ENCODE data around the gene MAGOHB.
"Not testable (repeated sequence)": the region's sequence is repeated elsewhere in the genome, so short reads cannot be mapped to it uniquely, and the experiment has no call there.

MAGOHB gene

GRCh38 chr12:10613349-10614055 lies at the start of gene MAGOHB:
MAGOHB (minus strand) TSS chr12:10613609; CDS start chr12:10613532, 77 bp downstream.
- peak; percentile 100 for DNase-seq

DNA sequence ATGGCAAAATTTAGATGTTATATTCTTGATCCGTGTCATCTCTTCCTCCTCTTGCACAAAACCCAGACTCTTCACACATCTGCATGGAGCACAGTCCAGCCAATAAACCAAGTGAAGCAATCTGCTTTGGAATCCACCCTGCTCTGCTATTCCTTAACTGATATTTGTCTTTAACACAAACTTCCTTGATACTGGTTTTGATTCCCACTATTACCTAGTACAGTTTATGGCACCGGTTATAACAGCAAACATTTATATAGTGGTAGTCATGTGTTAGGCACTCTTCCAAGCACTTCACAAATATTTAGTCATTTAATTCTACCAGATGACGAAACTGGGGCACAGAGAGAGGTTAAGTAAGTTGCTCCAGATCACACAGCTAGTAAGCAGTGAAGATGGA lies 47.9 kb upstream of the MAGOHB start:
- no peak for DNase-seq

GRCh38 chr12:10654003-10654402 lies 40.6 kb upstream of the MAGOHB start:
- no peak for DNase-seq

- no peak for DNase-seq
Observed at GRCh38 chr12:10652192-10652591, 38.8 kb upstream of the MAGOHB start.

DNA sequence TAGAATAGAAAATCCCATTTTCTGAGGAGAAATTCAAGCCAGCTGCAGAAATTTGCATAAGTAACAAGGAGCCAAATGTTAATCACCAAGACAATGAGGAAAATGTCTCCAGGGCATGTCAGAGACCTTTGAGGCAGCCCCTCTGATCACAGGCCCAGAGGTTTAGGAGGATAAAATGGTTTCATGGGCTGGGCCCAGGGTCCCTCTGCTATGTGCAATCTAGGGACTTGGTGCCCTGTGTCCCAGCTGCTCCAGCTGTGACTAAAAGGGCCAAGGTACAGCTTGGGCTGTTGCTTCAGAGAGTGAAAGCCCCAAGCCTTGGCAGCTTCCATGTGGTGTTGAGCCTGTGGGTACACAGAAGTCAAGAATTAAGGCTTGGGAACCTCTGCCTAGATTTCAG lies 33.2 kb upstream of the MAGOHB start:
- DNase-seq = not testable (repeated sequence)

- DNase-seq = no peak
Observed at GRCh38 chr12:10645910-10646309, 32.5 kb upstream of the MAGOHB start.

GRCh38 chr12:10641735-10642500 lies 28.5 kb upstream of the MAGOHB start:
- no peak for DNase-seq

DNA sequence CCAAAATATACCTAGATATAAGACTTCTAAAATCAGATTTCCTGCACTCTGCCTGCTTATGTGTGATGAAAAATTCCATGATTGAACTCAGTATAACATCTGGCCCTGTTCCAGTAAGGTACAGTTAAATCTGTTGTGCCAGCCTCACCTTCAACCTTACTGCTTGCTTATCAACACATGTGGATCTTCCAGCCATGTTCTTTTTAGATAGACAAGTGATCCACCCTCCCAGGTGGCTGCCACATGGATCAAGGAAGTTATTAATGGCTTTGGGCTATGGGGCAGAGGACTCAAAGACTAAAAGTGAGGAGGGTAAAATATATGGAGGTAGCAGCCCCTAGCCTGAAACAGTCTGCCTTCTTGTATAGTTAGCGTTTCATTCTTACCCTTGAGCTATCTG lies 25.3 kb upstream of the MAGOHB start:
- DNase-seq = no peak

GRCh38 chr12:10636611-10637010 lies 23.2 kb upstream of the MAGOHB start:
- no peak for DNase-seq

GRCh38 chr12:10636124-10636523 lies 22.7 kb upstream of the MAGOHB start:
- DNase-seq = no peak

- no peak for DNase-seq
Observed at GRCh38 chr12:10635306-10635705, 21.9 kb upstream of the MAGOHB start.

DNA sequence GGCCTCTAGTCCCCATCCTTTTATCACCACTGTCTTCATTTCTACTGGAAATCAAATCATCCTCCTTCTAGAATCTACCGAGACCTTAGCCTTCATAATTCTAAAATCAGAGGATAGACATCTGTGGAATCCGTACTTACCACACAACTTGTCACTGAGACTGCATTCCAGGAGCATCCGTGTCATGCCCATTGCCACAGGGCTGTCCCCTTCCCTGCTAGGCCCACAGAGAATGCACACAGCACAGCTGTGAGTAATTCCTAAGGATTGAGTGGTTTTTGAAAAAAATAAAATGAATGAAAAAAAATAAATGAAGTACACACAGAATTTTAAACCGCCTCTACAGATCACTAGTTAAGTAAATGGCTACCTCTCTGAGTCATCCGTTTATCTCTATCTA lies 21.0 kb upstream of the MAGOHB start:
- DNase-seq = no peak

DNA sequence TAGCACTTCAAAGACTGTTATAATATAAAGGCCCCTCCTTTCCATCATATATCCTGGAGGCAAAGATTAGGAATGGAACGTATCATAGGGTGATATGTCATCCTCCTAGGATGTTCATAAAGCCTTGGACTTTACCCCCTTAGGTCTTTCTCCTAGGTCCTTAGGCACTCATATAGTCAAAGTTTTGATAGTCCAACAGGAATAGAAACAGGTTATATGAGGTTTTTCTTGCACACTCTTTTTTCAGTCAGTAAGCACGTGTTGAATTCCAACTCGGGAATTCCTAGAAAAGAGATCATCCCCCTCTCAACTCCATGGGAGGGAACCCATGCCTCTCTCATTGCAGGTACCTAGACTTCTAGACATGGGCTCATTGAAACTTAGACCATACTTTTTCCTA lies 20.1 kb upstream of the MAGOHB start:
- DNase-seq = no peak

DNA sequence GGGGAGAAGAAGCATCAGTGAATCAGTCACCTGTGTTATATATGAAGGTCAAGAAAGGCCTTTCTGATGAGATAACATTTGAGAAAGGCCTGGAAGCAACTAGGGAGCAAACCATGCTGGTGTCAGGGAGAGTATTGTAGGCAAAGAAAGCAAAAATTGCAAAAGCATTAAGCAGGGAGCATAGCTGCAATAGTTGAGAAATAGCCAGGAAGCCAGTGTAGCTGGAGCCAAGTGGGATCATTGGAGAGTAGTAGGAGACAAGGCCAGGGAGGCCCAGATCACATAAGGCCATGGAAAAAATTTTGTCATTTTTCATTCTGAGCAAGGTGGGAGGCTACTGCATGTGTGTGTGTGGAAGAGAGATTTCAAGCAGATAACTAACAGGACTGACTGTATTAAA lies 18.8 kb upstream of the MAGOHB start:
- DNase-seq = no peak

- no peak for DNase-seq
Observed at GRCh38 chr12:10624605-10625004, 11.2 kb upstream of the MAGOHB start.

- no peak for DNase-seq
Observed at GRCh38 chr12:10623131-10623530, 9.7 kb upstream of the MAGOHB start.

GRCh38 chr12:10621278-10621677 lies 7.9 kb upstream of the MAGOHB start:
- DNase-seq = no peak

DNA sequence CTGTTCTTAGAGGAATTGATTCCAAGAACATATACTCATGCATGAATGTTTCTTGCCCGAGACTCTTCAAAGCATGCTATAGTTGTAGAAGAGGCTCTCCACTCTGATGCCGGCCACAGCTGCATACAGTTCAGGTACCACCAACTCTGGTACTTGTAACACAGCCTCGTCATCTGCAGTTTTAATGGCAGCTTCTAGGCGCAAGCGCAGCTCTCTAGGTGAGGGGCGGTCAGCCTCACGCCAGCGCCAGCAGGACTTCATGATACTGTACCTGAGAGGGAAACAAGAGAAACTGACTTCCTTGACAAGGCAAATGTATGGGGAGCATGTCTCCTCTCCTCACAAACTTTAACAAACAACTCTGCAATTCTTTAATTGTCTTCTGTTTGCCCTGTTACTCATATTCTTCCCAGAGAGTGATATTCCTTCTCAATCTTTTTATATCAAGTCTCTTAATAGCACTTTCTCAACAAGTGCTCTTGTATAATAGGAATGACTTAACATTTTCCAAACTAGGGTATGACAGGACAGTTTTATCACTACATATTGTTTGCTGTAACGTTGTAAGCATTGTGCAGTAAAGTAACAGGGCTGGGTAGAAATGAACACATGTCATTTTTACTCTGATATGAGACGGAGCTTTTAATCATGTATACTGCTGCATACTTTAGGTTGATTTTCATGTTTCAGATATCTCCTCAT lies 6.8 kb upstream of the MAGOHB start:
- DNase-seq = no peak

- DNase-seq = no peak
Observed at GRCh38 chr12:10618338-10618987, 5.1 kb upstream of the MAGOHB start.

DNA sequence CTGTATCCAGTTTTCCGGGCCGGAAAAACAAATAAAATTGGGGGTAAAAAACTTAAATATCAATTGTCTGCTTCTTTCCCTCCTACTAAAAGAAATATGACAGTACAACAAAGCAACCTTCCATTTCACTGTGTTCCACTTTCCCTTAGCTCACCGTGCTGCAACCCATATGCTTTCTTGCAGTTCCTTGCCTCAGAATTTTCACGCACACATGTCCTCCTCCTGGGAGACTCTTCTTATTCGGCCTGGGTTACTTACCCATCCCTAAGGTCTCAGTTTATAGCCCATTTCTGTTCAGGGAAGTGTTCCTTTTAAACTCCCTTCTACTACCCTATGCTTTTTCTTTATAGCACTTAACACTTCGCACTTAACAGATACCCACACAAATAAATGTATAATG lies 4.5 kb upstream of the MAGOHB start:
- no peak for DNase-seq

GRCh38 chr12:10615532-10615931 lies 2.1 kb upstream of the MAGOHB start:
- DNase-seq = no peak

DNA sequence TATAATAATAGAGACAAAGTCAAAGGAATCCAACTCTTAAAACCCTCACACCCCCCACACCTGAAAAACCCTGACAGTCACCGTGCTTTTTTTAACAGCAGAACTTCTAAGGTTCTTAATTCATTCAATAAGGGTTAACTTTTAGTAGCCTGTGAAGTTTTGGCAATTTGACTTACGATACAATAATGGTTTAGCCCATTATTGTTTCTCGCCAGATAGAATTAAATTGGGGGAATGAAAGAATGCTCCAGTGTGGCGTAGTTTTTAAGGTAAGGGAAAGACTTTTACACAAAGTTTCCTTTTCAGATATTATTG lies 604 bp upstream of the MAGOHB start:
- DNase-seq = no peak

- no peak for DNase-seq
Observed at GRCh38 chr12:10612984-10613348, 443 bp downstream of the MAGOHB start.

GRCh38 chr12:10612110-10612509 lies 1.3 kb downstream of the MAGOHB start:
- no peak for DNase-seq
